Body of pancreas (tissue), 4 donors: Measurements from ENCODE around the gene DCAKD.

Experiments used
- CTCF ChIP-seq, 7 experiments: fragments of 450-650 bp in 4 of 7; fragments of 200-600 bp in 3 of 7; sonication (generic) in 3 of 7; IDR thresholded peaks; one replicate each; pipeline ENCODE4 v1.5.1; 2016 to 2019; ENCODE audit warnings: antibody characterized with exemption in 7 of 7
- POLR2A ChIP-seq, 3 donors: fragments of 450-650 bp; IDR thresholded peaks; one replicate each; pipeline ENCODE4 v1.6.1; 2016; ENCODE audit warnings: antibody characterized with exemption in 3 of 3, mild to moderate bottlenecking in 2 of 3

GRCh38 chr17:45043813-45044540 lies 7.5 kb downstream of the DCAKD start:
- no peak for TF ChIP-seq POLR2A (IDR thresholded peaks at IDR 0.05)
- TF ChIP-seq CTCF (IDR thresholded peaks at IDR 0.05) = no peak
